ENCODE results near the gene PGLYRP2.
A peak's percentile ranks its signal among the peaks of the same experiment; 100 is the strongest.

The PGLYRP2 gene

GRCh38 chr19:15506074-15506571 is 26.8 kb upstream of the PGLYRP2 start:
- in situ Hi-C loops (cut with MboI; ENCODE audit: low pct_unique_long_range_greater_than_20kb, low sequenced_read_pairs, unreplicated experiment): no loop called here
- no peak for DNase-seq (ENCODE audit: low spot score)
- TF ChIP-seq, protein P1, sequence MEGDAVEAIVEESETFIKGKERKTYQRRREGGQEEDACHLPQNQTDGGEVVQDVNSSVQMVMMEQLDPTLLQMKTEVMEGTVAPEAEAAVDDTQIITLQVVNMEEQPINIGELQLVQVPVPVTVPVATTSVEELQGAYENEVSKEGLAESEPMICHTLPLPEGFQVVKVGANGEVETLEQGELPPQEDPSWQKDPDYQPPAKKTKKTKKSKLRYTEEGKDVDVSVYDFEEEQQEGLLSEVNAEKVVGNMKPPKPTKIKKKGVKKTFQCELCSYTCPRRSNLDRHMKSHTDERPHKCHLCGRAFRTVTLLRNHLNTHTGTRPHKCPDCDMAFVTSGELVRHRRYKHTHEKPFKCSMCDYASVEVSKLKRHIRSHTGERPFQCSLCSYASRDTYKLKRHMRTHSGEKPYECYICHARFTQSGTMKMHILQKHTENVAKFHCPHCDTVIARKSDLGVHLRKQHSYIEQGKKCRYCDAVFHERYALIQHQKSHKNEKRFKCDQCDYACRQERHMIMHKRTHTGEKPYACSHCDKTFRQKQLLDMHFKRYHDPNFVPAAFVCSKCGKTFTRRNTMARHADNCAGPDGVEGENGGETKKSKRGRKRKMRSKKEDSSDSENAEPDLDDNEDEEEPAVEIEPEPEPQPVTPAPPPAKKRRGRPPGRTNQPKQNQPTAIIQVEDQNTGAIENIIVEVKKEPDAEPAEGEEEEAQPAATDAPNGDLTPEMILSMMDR (IDR thresholded peaks at IDR 0.05; ENCODE audit: extremely low read depth, insufficient read depth, missing control alignments): no peak

GRCh38 chr19:15502264-15502663 is 23.0 kb upstream of the PGLYRP2 start:
- in situ Hi-C loops (cut with MboI; ENCODE audit: low pct_unique_long_range_greater_than_20kb, low sequenced_read_pairs, unreplicated experiment): no loop called here
- TF ChIP-seq, protein P1 (IDR thresholded peaks at IDR 0.05; ENCODE audit: extremely low read depth, insufficient read depth, missing control alignments): no peak
- DNase-seq (ENCODE audit: low spot score): no peak

- DNase-seq (ENCODE audit: low spot score): no peak
- in situ Hi-C loops (cut with MboI; ENCODE audit: low pct_unique_long_range_greater_than_20kb, low sequenced_read_pairs, unreplicated experiment): no loop called here
- TF ChIP-seq, protein P1 (IDR thresholded peaks at IDR 0.05; ENCODE audit: extremely low read depth, insufficient read depth, missing control alignments): no peak
Measured at GRCh38 chr19:15501596-15501995, 22.3 kb upstream of the PGLYRP2 start.

DNA sequence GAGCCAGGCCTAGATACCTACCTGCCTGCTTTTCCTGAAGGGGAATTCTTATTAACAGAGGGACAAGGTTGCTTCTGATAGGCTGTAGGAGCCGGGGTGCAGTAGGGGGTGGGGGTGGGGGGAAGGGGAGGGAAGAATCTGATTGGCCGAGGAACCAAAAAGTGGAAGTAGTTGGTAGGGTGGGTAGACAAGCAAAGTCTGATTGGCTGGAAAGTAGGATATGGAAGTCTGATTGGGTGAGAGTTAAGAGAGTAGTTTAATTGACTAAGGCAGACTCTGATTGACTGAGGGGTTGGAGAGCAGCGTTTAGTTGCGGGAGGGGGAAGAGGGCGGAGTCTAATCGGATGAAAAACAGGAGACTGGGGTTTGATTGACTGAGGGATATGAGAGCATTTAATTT is 19.6 kb upstream of the PGLYRP2 start:
- in situ Hi-C loops (cut with MboI; ENCODE audit: low pct_unique_long_range_greater_than_20kb, low sequenced_read_pairs, unreplicated experiment): no loop called here
- DNase-seq (ENCODE audit: low spot score): peak; percentile 5
- TF ChIP-seq, protein P1 (IDR thresholded peaks at IDR 0.05; ENCODE audit: extremely low read depth, insufficient read depth, missing control alignments): no peak

GRCh38 chr19:15498156-15498858 is 19.0 kb upstream of the PGLYRP2 start:
- in situ Hi-C loops (cut with MboI; ENCODE audit: low pct_unique_long_range_greater_than_20kb, low sequenced_read_pairs, unreplicated experiment): no loop called here
- TF ChIP-seq, protein P1 (IDR thresholded peaks at IDR 0.05; ENCODE audit: extremely low read depth, insufficient read depth, missing control alignments): no peak
- DNase-seq (ENCODE audit: low spot score): no peak

GRCh38 chr19:15495151-15495550 is 15.8 kb upstream of the PGLYRP2 start:
- in situ Hi-C loops (cut with MboI; ENCODE audit: low pct_unique_long_range_greater_than_20kb, low sequenced_read_pairs, unreplicated experiment): no loop called here
- TF ChIP-seq, protein P1 (IDR thresholded peaks at IDR 0.05; ENCODE audit: extremely low read depth, insufficient read depth, missing control alignments): no peak
- DNase-seq (ENCODE audit: low spot score): no peak
